Omental fat pad (tissue), 4 donors: ENCODE measurements around the gene NAP1L4. TPM values are rescaled to one million over a fixed set of nuclear protein-coding genes. Genes with fewer than 3 reads are reported as not detected.

Experiments
- ATAC-seq: fragments of 150-250 bp; one replicate; pipeline ENCODE4 v1.9.1; 2016; ENCODE audit warnings: mild to moderate bottlenecking, moderate library complexity; ENCODE audit not compliant: low FRiP score
- DNase-seq: peaks from one replicate; pipeline ENCODE4 v3.0.0-alpha.2; 2019; ENCODE audit warnings: low spot score
- total RNA-seq, 4 donors: library from RNA; depleted of rRNA; stranded (reverse); fragments of >200 nt; gene quantifications; one replicate each; pipeline ENCODE4 v1.1.0, GENCODE V29; 2016
- TF ChIP-seq, protein P1 (sequence below), 3 donors: fragments of 450-650 bp; IDR thresholded peaks; one replicate each; pipeline ENCODE4 v1.5.1; 2016 to 2017; ENCODE audit warnings: antibody characterized with exemption in 3 of 3, mild to moderate bottlenecking in 3 of 3, moderate library complexity in 2 of 3

The NAP1L4 gene
- total RNA-seq, 4 donors from 2014 or later = 58.2 to 90.0 (median 82.2) TPM

DNA sequence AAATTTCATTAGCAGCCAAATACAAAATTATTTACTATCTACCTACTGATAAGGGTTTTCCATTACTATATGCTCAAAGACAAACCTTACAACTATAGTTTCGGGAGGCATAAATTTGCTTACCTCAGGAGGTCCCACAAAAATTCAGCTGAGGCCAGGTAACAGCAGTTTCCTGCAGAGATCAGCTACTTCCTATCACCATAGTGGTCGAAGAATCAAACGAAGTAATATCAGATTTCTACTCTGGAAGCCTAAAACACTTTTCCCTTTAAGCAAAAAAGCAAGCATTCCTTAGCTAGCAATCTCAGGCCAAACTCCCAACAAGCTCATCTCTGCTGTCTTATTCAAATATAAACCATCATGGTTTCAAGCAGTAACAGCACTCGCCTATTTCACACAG is 3.1 kb downstream of the NAP1L4 start:
- TF ChIP-seq, protein P1, sequence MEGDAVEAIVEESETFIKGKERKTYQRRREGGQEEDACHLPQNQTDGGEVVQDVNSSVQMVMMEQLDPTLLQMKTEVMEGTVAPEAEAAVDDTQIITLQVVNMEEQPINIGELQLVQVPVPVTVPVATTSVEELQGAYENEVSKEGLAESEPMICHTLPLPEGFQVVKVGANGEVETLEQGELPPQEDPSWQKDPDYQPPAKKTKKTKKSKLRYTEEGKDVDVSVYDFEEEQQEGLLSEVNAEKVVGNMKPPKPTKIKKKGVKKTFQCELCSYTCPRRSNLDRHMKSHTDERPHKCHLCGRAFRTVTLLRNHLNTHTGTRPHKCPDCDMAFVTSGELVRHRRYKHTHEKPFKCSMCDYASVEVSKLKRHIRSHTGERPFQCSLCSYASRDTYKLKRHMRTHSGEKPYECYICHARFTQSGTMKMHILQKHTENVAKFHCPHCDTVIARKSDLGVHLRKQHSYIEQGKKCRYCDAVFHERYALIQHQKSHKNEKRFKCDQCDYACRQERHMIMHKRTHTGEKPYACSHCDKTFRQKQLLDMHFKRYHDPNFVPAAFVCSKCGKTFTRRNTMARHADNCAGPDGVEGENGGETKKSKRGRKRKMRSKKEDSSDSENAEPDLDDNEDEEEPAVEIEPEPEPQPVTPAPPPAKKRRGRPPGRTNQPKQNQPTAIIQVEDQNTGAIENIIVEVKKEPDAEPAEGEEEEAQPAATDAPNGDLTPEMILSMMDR (IDR thresholded peaks at IDR 0.05) = no peak
- no peak for DNase-seq
- ATAC-seq = no peak

DNA sequence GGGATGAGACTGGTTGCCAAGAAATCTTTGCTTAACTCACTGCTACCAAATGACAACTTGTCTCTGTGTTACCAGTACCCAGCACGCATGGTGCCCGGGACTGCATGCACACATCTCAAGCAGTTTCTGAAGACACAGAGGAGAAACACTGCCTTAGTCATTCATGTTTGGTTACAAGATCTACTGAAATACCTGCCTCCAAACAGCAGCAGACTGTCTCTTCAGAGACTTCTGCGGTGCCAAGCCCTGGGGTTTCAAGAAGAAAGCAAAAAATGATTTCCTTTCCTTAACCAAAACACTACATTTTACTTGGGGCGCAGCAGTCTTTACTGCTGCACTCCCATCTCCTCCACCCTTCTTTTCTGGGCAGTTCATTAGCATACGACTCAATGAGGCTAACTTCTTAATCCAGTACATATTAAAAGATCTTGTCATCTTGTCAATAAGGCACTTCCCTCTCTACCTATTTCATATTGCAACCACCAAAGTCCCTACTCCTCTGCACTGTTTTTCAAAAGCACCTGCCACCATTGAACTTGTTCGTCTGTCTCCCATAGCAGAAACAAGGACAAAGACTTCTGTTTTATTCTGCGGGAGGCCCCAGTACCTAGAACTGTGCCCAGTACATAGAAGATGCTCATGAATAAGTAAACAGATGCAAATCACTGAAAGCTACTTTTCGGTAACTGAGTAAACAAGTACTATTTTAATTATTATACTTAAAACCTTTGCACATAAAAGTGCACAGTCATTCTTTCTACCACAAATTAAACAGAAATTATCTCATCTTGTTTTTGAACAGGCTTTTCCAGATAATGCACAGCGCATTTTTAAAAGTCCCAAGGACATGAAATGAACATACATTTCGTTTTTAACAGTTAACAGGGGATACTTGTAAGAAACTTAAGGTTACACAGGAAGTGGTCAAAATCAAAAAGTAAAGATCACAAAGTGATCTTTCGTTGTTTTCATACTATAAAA is 4.0 kb downstream of the NAP1L4 start:
- TF ChIP-seq, protein P1 (IDR thresholded peaks at IDR 0.05) = no peak
- no peak for ATAC-seq
- no peak for DNase-seq

DNA sequence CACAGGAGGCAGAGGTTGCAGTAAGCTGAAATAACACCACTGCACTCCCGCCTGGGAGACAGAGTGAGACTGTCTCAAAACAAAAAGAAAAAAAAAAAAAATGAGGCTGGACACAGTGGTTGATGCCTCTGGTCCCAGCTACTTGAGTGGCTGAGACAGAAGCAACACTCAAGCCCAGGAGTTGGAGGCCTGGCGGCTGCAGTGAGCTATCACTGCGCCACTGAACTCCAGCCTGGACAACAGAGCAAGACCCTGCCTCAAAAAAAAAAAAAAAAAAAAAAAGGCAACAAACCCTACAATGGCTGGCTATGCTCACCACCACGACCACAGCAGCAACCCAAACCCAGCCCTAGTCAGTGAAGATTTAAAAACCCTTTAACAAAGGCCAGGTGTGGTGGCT is 8.2 kb downstream of the NAP1L4 start:
- ATAC-seq (no peak), DNase-seq (no peak)
- TF ChIP-seq, protein P1 (IDR thresholded peaks at IDR 0.05) = no peak

DNA sequence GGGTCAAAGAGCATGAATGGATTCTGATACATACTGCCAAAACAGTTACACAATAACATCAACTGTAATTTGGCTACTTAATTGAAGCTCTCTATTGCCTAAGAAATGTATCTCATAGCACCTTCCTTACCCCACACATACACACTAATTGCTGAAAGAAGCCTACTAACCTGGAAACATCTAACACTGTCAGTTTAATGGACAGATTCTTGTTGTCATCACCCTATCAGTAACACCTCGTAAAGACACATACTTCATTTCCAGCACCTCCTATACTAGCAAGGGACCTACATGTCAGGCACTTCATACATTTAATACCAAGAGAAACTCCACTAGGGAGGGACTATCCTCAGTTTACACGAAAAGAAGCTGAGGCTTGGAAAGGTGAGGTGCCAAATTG is 9.9 kb downstream of the NAP1L4 start:
- ATAC-seq = no peak
- TF ChIP-seq, protein P1 (IDR thresholded peaks at IDR 0.05) = no peak
- DNase-seq = no peak

- ATAC-seq (no peak), DNase-seq (no peak)
- TF ChIP-seq, protein P1 (IDR thresholded peaks at IDR 0.05) = no peak
These were observed 11.0 kb downstream of the NAP1L4 start for GRCh38 chr11:2981130-2981529.

DNA sequence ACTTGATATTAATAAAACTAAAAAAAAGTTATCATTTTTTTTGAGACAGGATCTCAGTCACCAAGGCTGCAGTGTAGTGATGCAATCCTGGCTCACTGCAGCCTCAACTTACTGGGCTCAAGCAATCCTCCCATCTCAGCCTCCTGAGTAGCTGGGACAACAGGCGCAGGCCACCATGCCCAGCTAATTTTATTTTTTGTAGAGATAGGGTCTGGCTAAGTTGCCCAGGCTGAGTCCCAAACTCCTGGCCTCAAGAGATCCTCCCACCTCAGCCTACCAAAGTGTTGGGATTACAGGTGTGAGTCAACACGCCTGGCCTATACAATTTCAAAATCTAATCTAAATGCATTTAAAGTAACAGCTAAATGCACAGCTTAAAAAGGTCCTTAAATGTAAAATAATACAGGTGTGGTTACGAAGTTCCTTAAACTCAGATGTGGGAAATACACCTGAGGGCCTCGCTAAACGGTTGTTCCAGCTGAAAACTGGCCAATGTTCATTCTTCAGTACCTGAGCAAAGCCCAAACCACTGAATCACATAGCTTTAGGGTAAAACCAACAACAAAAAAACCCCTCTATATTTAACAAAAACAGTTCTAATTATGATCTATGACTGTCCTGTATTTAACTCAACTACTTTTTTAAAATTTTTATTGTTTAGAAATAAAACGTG is 11.8 kb downstream of the NAP1L4 start:
- TF ChIP-seq, protein P1 (IDR thresholded peaks at IDR 0.05) = no peak
- no peak for ATAC-seq
- DNase-seq = no peak
